DND-41 (cell line): ENCODE data around the gene ST14.

Experiments
- ATAC-seq: fragments of 200-7000 bp; cut with Tn5 transposase; 3 replicates; pipeline ENCODE4 v1.9.1; 2021; ENCODE audit warnings: low read depth; ENCODE audit not compliant: insufficient read depth
- DNase-seq: peaks from one replicate; pipeline ENCODE4 v3.0.0-alpha.2; 2020
- H2AFZ ChIP-seq: 2 replicates; pipeline ENCODE4 v1.6.0; 2012; ENCODE audit warnings: low read depth, low read length
- H3K27ac ChIP-seq: 2 replicates; pipeline ENCODE4 v1.5.1; 2012; ENCODE audit warnings: low read length, inconsistent platforms
- H3K27me3 ChIP-seq: fragments of 200-600 bp; sonication (generic); 2 replicates; pipeline ENCODE4 v1.6.0; 2012; ENCODE audit warnings: low read length, mild to moderate bottlenecking, inconsistent platforms; ENCODE audit not compliant: insufficient read depth, poor library complexity
- H3K36me3 ChIP-seq: 2 replicates; pipeline ENCODE4 v1.5.1; 2012; ENCODE audit warnings: low read length, inconsistent platforms; ENCODE audit not compliant: insufficient read depth
- H3K4me1 ChIP-seq: 2 replicates; pipeline ENCODE4 v1.5.1; 2012; ENCODE audit warnings: mild to moderate bottlenecking, low read length; ENCODE audit not compliant: insufficient read depth
- H3K4me2 ChIP-seq: 2 replicates; pipeline ENCODE4 v1.6.0; 2012; ENCODE audit warnings: mild to moderate bottlenecking, moderate library complexity, low read length, inconsistent platforms; ENCODE audit not compliant: insufficient read depth
- H3K4me3 ChIP-seq, 2 experiments: fragments of 200-600 bp in 1 of 2; shearing (Covaris generic) in 1 of 2; 2 replicates each; pipeline ENCODE4 v1.5.1; 2012 to 2016; ENCODE audit warnings: inconsistent platforms in 2 of 2, low read length in 2 of 2, mild to moderate bottlenecking in 2 of 2, low read depth in 1 of 2, moderate library complexity in 1 of 2
- H3K79me2 ChIP-seq: 2 replicates; pipeline ENCODE4 v1.6.0; 2012; ENCODE audit warnings: low read length, inconsistent platforms; ENCODE audit not compliant: insufficient read depth
- H3K9ac ChIP-seq: 2 replicates; pipeline ENCODE4 v1.6.0; 2012; ENCODE audit warnings: low read depth, mild to moderate bottlenecking, inconsistent platforms, low read length, moderate library complexity
- H3K9me3 ChIP-seq: 2 replicates; pipeline ENCODE4 v1.5.1; 2012; ENCODE audit warnings: low read length, moderate library complexity, mild to moderate bottlenecking, inconsistent platforms; ENCODE audit not compliant: insufficient read depth, severe bottlenecking
- H4K20me1 ChIP-seq: 2 replicates; pipeline ENCODE4 v1.6.0; 2012; ENCODE audit warnings: low read length; ENCODE audit not compliant: insufficient read depth
- CTCF ChIP-seq: IDR thresholded peaks from 2 replicates; pipeline ENCODE4 v1.5.1; 2012; ENCODE audit warnings: borderline replicate concordance, low read length, moderate library complexity, mild to moderate bottlenecking; ENCODE audit not compliant: poor library complexity, severe bottlenecking; ENCODE audit errors: extremely low read depth
- EZH2 ChIP-seq: IDR thresholded peaks from 3 replicates; pipeline ENCODE4 v1.6.1; 2012; ENCODE audit warnings: borderline replicate concordance, low read depth, mild to moderate bottlenecking, moderate library complexity, low read length, inconsistent platforms; ENCODE audit not compliant: severe bottlenecking

The ST14 gene

GRCh38 chr11:130150790-130151189, 8.8 kb upstream of the ST14 start:
- TF ChIP-seq CTCF = no peak
- no peak for TF ChIP-seq EZH2
- Histone ChIP-seq H3K4me2 (no peak overlapping the region), H2AFZ (no peak overlapping the region), H3K4me1 (no peaks in the 10 kb centered on the region), H3K9me3 (no peaks in the 10 kb centered on the region), H3K4me3 (no peak overlapping the region), H4K20me1 (no peaks in the 10 kb centered on the region), H3K36me3 (no peaks in the 10 kb centered on the region; the same call in 1 of the 2 replicates), H3K27ac (no peak overlapping the region), H3K27me3 (no peaks in the 10 kb centered on the region), H3K9ac (no peak overlapping the region), H3K79me2 (no peaks in the 10 kb centered on the region)
- ATAC-seq (no peak), DNase-seq (no peak)

- Histone ChIP-seq H3K4me3 (no peak overlapping the region), H2AFZ (no peak overlapping the region), H3K27ac (no peak overlapping the region), H3K36me3 (no peaks in the 10 kb centered on the region; the same call in 1 of the 2 replicates), H3K4me2 (no peak overlapping the region), H4K20me1 (no peaks in the 10 kb centered on the region), H3K9me3 (no peaks in the 10 kb centered on the region), H3K4me1 (no peaks in the 10 kb centered on the region), H3K9ac (no peak overlapping the region), H3K27me3 (no peaks in the 10 kb centered on the region), H3K79me2 (no peaks in the 10 kb centered on the region)
- DNase-seq (no peak), ATAC-seq (no peak)
- no peak for TF ChIP-seq EZH2
- no peak for TF ChIP-seq CTCF
Observed at GRCh38 chr11:130151196-130151595, 8.4 kb upstream of the ST14 start.

- ATAC-seq (no peak), DNase-seq (no peak)
- Histone ChIP-seq H3K4me2 (no peak overlapping the region), H3K79me2 (no peaks in the 10 kb centered on the region), H3K4me1 (no peaks in the 10 kb centered on the region), H4K20me1 (no peaks in the 10 kb centered on the region), H3K27ac (no peak overlapping the region), H3K27me3 (no peaks in the 10 kb centered on the region), H3K9ac (no peak overlapping the region), H2AFZ (no peak overlapping the region), H3K4me3 (no peak overlapping the region), H3K9me3 (no peaks in the 10 kb centered on the region), H3K36me3 (no peaks in the 10 kb centered on the region)
- TF ChIP-seq CTCF (no peak), EZH2 (no peak)
Observed at GRCh38 chr11:130156108-130157022, 3.2 kb upstream of the ST14 start.

- Histone ChIP-seq H3K79me2 (no peaks in the 10 kb centered on the region), H3K4me3 (no peak overlapping the region), H3K4me1 (no peaks in the 10 kb centered on the region), H4K20me1 (0 out of 2 replicates have a peak, but pooled peaks cover 1% of the 10 kb centered on the region), H3K27ac (no peak overlapping the region), H3K36me3 (no peaks in the 10 kb centered on the region), H3K4me2 (no peak overlapping the region), H3K9ac (no peak overlapping the region), H3K27me3 (no peaks in the 10 kb centered on the region), H2AFZ (no peak overlapping the region), H3K9me3 (no peaks in the 10 kb centered on the region)
- ATAC-seq (no peak), DNase-seq (no peak)
- TF ChIP-seq EZH2 (no peak), CTCF (no peak)
Observed at GRCh38 chr11:130157101-130157500, 2.5 kb upstream of the ST14 start.
